ENCODE measurements around the gene MTHFD1L. TPM values are rescaled to one million over a fixed set of nuclear protein-coding genes. Genes with fewer than 3 reads are reported as not detected.
"Not testable (repeated sequence)": the region's sequence is repeated elsewhere in the genome, so short reads cannot be mapped to it uniquely, and the experiment has no call there.

The MTHFD1L gene
- total RNA-seq, 1 donor from 2014 or later: 59.1 TPM

DNA sequence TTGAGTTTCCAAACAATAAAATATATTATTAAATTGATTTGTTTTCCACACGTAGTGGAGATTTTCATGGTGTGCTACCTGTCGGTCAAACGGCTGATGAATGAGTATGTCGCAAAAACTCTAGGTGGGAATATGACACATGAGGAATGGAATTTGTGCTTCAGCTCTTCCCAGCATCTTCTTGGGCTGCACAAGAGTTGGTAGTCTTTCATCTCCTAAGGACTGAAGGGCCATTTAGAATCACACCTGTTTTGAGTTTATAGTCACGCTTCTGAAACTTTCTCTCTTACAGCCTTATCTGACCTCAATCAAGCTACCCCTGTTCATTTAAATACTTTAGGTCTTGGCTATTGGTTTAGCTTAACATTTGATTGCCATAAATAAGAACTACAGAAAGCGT, 216.6 kb downstream of the MTHFD1L start:
- Mint-ChIP-seq H3K4me1 (peaks cover 16% of the 10 kb centered on the region), H3K4me3 (no peak overlapping the region), H3K9me3 (peaks cover 8% of the 10 kb centered on the region), H3K27ac (peak overlapping the region; percentile 67), H3K27me3 (ENCODE audit: low read depth) (no peaks in the 10 kb centered on the region), H3K36me3 (peaks cover 23% of the 10 kb centered on the region)
- TF ChIP-seq, protein P1, sequence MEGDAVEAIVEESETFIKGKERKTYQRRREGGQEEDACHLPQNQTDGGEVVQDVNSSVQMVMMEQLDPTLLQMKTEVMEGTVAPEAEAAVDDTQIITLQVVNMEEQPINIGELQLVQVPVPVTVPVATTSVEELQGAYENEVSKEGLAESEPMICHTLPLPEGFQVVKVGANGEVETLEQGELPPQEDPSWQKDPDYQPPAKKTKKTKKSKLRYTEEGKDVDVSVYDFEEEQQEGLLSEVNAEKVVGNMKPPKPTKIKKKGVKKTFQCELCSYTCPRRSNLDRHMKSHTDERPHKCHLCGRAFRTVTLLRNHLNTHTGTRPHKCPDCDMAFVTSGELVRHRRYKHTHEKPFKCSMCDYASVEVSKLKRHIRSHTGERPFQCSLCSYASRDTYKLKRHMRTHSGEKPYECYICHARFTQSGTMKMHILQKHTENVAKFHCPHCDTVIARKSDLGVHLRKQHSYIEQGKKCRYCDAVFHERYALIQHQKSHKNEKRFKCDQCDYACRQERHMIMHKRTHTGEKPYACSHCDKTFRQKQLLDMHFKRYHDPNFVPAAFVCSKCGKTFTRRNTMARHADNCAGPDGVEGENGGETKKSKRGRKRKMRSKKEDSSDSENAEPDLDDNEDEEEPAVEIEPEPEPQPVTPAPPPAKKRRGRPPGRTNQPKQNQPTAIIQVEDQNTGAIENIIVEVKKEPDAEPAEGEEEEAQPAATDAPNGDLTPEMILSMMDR (IDR thresholded peaks at IDR 0.05; ENCODE audit: unreplicated experiment): no peak
- no peak for DNase-seq (ENCODE audit: low spot score in 2 of 2, unreplicated experiment in 2 of 2)

DNA sequence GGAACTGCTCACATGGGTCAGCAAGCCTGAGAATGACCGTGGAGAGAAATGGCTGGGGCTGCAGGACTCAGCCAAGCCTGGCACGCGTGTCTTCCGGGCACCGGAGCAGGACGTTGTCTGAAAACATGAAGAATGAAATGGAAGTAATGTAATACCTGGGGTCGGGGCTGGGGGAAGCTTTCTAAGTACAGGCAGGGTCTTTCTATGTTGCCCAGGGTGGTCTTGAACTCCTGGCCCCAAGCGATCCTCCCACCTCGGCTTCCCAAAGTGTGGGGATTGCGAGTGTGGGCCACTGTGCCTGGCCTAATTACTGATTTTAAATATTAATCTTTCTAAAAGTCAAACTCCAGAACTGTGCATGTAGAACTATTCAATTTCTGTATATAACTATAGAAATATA, 218.8 kb downstream of the MTHFD1L start:
- peaks cover 3% of the 10 kb centered on the region for H3K9me3 Mint-ChIP-seq
- peak overlapping the region; percentile 77 for H3K27ac Mint-ChIP-seq
- TF ChIP-seq, protein P1 (IDR thresholded peaks at IDR 0.05; ENCODE audit: unreplicated experiment): no peak
- peaks cover 35% of the 10 kb centered on the region for H3K4me1 Mint-ChIP-seq
- H3K4me3 Mint-ChIP-seq: no peak overlapping the region
- no peak for DNase-seq (ENCODE audit: low spot score in 2 of 2, unreplicated experiment in 2 of 2)
- peaks cover 7% of the 10 kb centered on the region for H3K36me3 Mint-ChIP-seq
- H3K27me3 Mint-ChIP-seq (ENCODE audit: low read depth): no peaks in the 10 kb centered on the region

DNA sequence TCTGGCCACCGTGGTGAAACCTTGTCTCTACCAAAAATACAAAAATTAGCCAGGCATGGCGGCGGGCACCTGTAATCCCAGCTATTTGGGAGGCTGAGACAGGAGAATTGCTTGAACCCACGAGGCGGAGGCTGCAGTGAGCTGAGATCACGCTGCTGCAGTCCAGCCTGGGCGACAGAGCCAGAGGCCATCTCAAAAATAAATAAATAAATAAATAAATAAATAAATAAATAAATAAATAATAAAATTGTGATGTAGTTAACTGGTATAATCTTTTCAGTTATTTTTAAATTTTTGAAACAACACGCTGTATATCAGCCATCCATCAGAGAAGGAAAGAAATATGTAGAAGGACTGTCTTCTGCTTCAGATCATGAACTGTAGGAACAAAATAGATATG, 221.6 kb downstream of the MTHFD1L start:
- peak overlapping the region; percentile 61 for H3K27ac Mint-ChIP-seq

DNA sequence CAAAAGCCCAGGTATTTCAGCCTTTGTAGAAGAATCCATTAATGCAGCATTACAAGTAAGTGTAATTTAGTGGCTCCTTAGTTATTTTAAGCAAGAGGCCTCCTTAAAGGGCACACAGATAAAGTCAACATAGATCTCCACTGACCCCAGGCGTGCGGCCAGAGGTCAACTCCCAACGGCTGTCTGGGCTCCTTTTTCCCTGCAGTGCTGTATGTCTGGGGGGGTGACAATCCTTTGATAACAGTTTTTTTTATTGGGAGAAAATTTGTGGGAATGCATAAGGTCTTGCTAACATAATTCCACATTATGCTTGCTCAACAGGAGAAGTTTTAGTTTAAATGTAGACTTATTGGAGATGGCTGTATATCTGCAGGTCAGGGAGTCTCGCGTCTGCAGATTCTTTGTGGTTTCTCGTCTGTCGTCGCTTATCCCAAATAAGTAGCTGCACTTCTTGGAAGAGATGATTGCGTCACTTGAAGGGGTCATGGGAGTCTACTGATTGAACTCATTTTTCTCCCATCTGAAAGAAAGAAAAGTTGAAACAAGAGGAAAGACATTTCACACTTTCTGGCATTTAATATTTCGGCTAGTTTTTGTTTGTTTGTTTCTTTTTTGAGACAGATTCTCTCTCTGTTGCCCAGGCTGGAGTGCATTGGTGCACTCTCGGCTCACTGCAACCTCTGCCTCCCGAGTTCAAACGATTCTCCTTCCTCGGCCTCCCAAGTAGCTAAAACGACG, 222.5 kb downstream of the MTHFD1L start:
- Mint-ChIP-seq H3K4me3 (peak overlapping the region; percentile 4), H3K9me3 (no peaks in the 10 kb centered on the region), H3K27me3 (ENCODE audit: low read depth) (no peaks in the 10 kb centered on the region), H3K4me1 (peaks cover 52% of the 10 kb centered on the region), H3K36me3 (peaks cover 7% of the 10 kb centered on the region), H3K27ac (peak overlapping the region; percentile 88)
- no peak for DNase-seq (ENCODE audit: low spot score in 2 of 2, unreplicated experiment in 2 of 2)
- TF ChIP-seq, protein P1 (IDR thresholded peaks at IDR 0.05; ENCODE audit: unreplicated experiment): no peak

More for the DNA sequence above, 221.6 kb downstream of the MTHFD1L start:
- not testable (repeated sequence) for H3K4me3 Mint-ChIP-seq; H3K36me3 Mint-ChIP-seq; H3K27me3 Mint-ChIP-seq (ENCODE audit: low read depth); DNase-seq (ENCODE audit: low spot score in 2 of 2, unreplicated experiment in 2 of 2); H3K9me3 Mint-ChIP-seq
- peaks cover 52% of the 10 kb centered on the region for H3K4me1 Mint-ChIP-seq

DNA sequence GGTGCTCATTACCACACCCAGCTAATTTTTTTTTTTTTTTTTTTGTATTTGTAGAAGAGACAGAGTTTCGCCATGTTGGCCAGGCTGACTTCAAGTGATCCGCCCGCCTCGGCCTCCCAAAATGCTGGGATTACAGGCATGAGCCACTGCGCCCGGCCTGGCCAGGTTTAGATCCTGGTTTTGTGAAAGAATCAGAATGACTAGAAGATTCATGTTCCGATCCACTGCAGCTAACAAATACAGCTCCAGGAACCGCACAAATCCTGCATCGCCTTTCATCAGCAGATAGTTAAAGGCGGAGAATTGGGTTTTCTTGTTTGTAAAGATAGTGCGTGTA, 223.1 kb downstream of the MTHFD1L start:
- peaks cover 52% of the 10 kb centered on the region for H3K4me1 Mint-ChIP-seq
- H3K4me3 Mint-ChIP-seq: no peak overlapping the region
- H3K27ac Mint-ChIP-seq: peak overlapping the region; percentile 88
- H3K27me3 Mint-ChIP-seq (ENCODE audit: low read depth): no peaks in the 10 kb centered on the region
- H3K9me3 Mint-ChIP-seq: no peaks in the 10 kb centered on the region
- H3K36me3 Mint-ChIP-seq: peaks cover 8% of the 10 kb centered on the region
- TF ChIP-seq, protein P1 (IDR thresholded peaks at IDR 0.05; ENCODE audit: unreplicated experiment): no peak
- DNase-seq (ENCODE audit: low spot score in 2 of 2, unreplicated experiment in 2 of 2): no peak

DNA sequence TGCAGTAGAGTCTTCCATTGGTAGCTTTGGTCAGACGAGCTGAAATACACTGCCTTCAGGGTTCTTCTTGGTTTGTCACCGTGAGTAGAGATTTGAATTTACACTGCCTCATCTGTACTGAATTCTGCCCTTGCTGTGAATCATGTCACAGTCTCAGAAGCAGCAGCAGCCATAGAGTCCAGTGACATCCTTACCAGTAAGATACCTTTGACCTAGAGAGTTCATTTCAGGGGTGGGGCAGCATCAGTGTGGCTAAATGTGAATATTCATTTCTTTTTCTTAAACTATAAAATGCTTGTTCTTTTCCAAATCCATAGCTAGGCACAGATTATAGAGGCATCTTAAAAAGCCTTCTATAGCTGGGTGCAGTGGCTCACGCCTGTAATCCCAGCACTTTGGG, 223.5 kb downstream of the MTHFD1L start:
- peaks cover 11% of the 10 kb centered on the region for H3K36me3 Mint-ChIP-seq
- no peaks in the 10 kb centered on the region for H3K27me3 Mint-ChIP-seq (ENCODE audit: low read depth)
- H3K4me1 Mint-ChIP-seq: peaks cover 54% of the 10 kb centered on the region
- DNase-seq (ENCODE audit: low spot score in 2 of 2, unreplicated experiment in 2 of 2): no peak
- TF ChIP-seq, protein P1 (IDR thresholded peaks at IDR 0.05; ENCODE audit: unreplicated experiment): no peak
- peak overlapping the region; percentile 88 for H3K27ac Mint-ChIP-seq
- no peaks in the 10 kb centered on the region for H3K9me3 Mint-ChIP-seq
- no peak overlapping the region for H3K4me3 Mint-ChIP-seq

Data from mesothelial cell of epicardium (in vitro differentiated cells).